Gastroesophageal sphincter (tissue), 4 donors: ENCODE data around the gene ATAD5. TPM values are rescaled to one million over a fixed set of nuclear protein-coding genes. Genes with fewer than 3 reads are reported as not detected.
A peak's percentile ranks its signal among the peaks of the same experiment; 100 is the strongest.

ENCODE experiments used
- ATAC-seq: fragments of 150-250 bp; one replicate; pipeline ENCODE4 v1.9.1; 2016; ENCODE audit warnings: mild to moderate bottlenecking, moderate library complexity
- H3K27ac ChIP-seq, 4 donors: fragments of 200-600 bp; sonication (generic) in 3 of 4; 1 replicate in 3 of 4; 2 replicates in 1 of 4; pipeline ENCODE4 v1.5.1; 2016 to 2019
- H3K27me3 ChIP-seq: fragments of 200-600 bp; sonication (generic); one replicate; pipeline ENCODE4 v1.5.1; 2019
- H3K36me3 ChIP-seq, 2 donors: fragments of 200-600 bp; sonication (generic); one replicate each; pipeline ENCODE4 v1.5.1; 2019; ENCODE audit warnings: control low read depth in 1 of 2
- H3K4me1 ChIP-seq, 3 donors: fragments of 200-600 bp; sonication (generic); 1 replicate in 2 of 3; 2 replicates in 1 of 3; pipeline ENCODE4 v1.5.1; 2016 to 2019; ENCODE audit warnings: control low read depth in 2 of 3
- H3K4me3 ChIP-seq, 2 donors: fragments of 200-600 bp; sonication (generic); one replicate each; pipeline ENCODE4 v1.5.1; 2019; ENCODE audit warnings: mild to moderate bottlenecking in 1 of 2, moderate library complexity in 1 of 2
- H3K9me3 ChIP-seq, 3 donors: fragments of 200-600 bp; sonication (generic); one replicate each; pipeline ENCODE4 v1.5.1; 2017 to 2019; ENCODE audit warnings: control low read depth in 2 of 3
- CTCF ChIP-seq, 4 experiments: fragments of 200-600 bp in 2 of 4; fragments of 450-650 bp in 2 of 4; sonication (generic) in 1 of 4; IDR thresholded peaks; one replicate each; pipeline ENCODE4 v1.5.1; 2017 to 2019; ENCODE audit warnings: antibody characterized with exemption in 4 of 4, mild to moderate bottlenecking in 2 of 4, moderate library complexity in 2 of 4
- EP300 ChIP-seq: sonication (generic); formaldehyde crosslinking; IDR thresholded peaks from one replicate; pipeline ENCODE4 v1.6.1; 2017; ENCODE audit warnings: antibody characterized with exemption, mild to moderate bottlenecking
- POLR2A ChIP-seq, 2 donors: fragments of 450-650 bp; IDR thresholded peaks; one replicate each; pipeline ENCODE4 v1.6.1; 2017; ENCODE audit warnings: antibody characterized with exemption in 2 of 2, mild to moderate bottlenecking in 2 of 2, moderate library complexity in 1 of 2
- POLR2AphosphoS5 ChIP-seq: sonication (generic); formaldehyde crosslinking; IDR thresholded peaks from one replicate; pipeline ENCODE4 v1.6.1; 2017; ENCODE audit warnings: antibody characterized with exemption
- WGBS, 2 donors: methylation state at CpG; one replicate each; pipeline ENCODE4 v1.1.5; 2018; ENCODE audit warnings: low coverage in 1 of 2; 5-methylcytosine and 5-hydroxymethylcytosine counted together
- total RNA-seq, 4 donors: library from RNA; depleted of rRNA; stranded (reverse); fragments of >200 nt; gene quantifications; one replicate each; pipeline ENCODE4 v1.1.0, GENCODE V29; 2016

ATAD5 gene
- total RNA-seq, 4 donors from 2014 or later: 0.47 to 1.7 (median 0.86) TPM

GRCh38 chr17:30832438-30833124 is 815 bp downstream of the ATAD5 start:
- Histone ChIP-seq H3K27ac (peak overlapping the region in 1 of 4 donors; percentile 69), H3K4me1 (peaks cover 0 to 20% (median 6%) of the 10 kb centered on the region in 3 donors), H3K4me3 (peak overlapping the region; percentile 49 to 70), H3K27me3 (no peaks in the 10 kb centered on the region), H3K36me3 (peaks cover 0 to 1% of the 10 kb centered on the region in 2 donors), H3K9me3 (no peaks in the 10 kb centered on the region)
- ATAC-seq: no peak
- 2 to 6% methylated on average over 11 to 13 of the region's 15 CpGs for whole genome bisulfite sequencing, 2 donors
- TF ChIP-seq POLR2AphosphoS5: no peak
- TF ChIP-seq CTCF (IDR thresholded peaks at IDR 0.05): no peak
- TF ChIP-seq POLR2A (IDR thresholded peaks at IDR 0.05): no peak
- TF ChIP-seq EP300: no peak

GRCh38 chr17:30838202-30838807 is 6.5 kb downstream of the ATAD5 start:
- 83 to 87% methylated on average over 4 to 5 of the region's 5 CpGs for WGBS, 2 donors
- H3K4me3 ChIP-seq: no peak overlapping the region
- no peaks in the 10 kb centered on the region for H3K4me1 ChIP-seq
- H3K36me3 ChIP-seq: peaks cover 0 to 13% of the 10 kb centered on the region in 2 donors
- no peaks in the 10 kb centered on the region for H3K9me3 ChIP-seq
- no peaks in the 10 kb centered on the region for H3K27me3 ChIP-seq
- TF ChIP-seq POLR2AphosphoS5 (no peak), EP300 (no peak), POLR2A (IDR thresholded peaks at IDR 0.05) (no peak), CTCF (IDR thresholded peaks at IDR 0.05) (no peak)
- no peak overlapping the region for H3K27ac ChIP-seq
- ATAC-seq: no peak

- Histone ChIP-seq H3K4me3 (no peak overlapping the region), H3K9me3 (no peaks in the 10 kb centered on the region), H3K27ac (no peak overlapping the region), H3K4me1 (no peaks in the 10 kb centered on the region), H3K27me3 (no peaks in the 10 kb centered on the region), H3K36me3 (peaks cover 0 to 13% of the 10 kb centered on the region in 2 donors)
- 44 to 100% methylated on average over 4 to 6 of the region's 7 CpGs for WGBS, 2 donors
- TF ChIP-seq EP300 (no peak), POLR2A (IDR thresholded peaks at IDR 0.05) (no peak), POLR2AphosphoS5 (no peak), CTCF (IDR thresholded peaks at IDR 0.05) (no peak)
- no peak for ATAC-seq
Observed at GRCh38 chr17:30840771-30841170, 9.0 kb downstream of the ATAD5 start.

- Histone ChIP-seq H3K36me3 (no peaks in the 10 kb centered on the region), H3K27me3 (no peaks in the 10 kb centered on the region), H3K9me3 (no peaks in the 10 kb centered on the region), H3K4me3 (no peak overlapping the region), H3K27ac (no peak overlapping the region), H3K4me1 (no peaks in the 10 kb centered on the region)
- 93% methylated on average over 5 of the region's 6 CpGs for WGBS, 2 donors
- ATAC-seq: no peak
- TF ChIP-seq EP300 (no peak), POLR2A (IDR thresholded peaks at IDR 0.05) (no peak), POLR2AphosphoS5 (no peak), CTCF (IDR thresholded peaks at IDR 0.05) (no peak)
Observed at GRCh38 chr17:30848021-30848420, 16.3 kb downstream of the ATAD5 start.

- H3K36me3 ChIP-seq: no peaks in the 10 kb centered on the region
- 100% methylated on average over 1 to 3 of the region's 3 CpGs for WGBS, 2 donors
- H3K27ac ChIP-seq: no peak overlapping the region
- no peaks in the 10 kb centered on the region for H3K4me1 ChIP-seq
- TF ChIP-seq CTCF (IDR thresholded peaks at IDR 0.05): no peak
- TF ChIP-seq EP300: no peak
- TF ChIP-seq POLR2A (IDR thresholded peaks at IDR 0.05): no peak
- no peak for TF ChIP-seq POLR2AphosphoS5
- H3K9me3 ChIP-seq: no peaks in the 10 kb centered on the region
- no peaks in the 10 kb centered on the region for H3K27me3 ChIP-seq
- H3K4me3 ChIP-seq: no peak overlapping the region
- no peak for ATAC-seq
Observed at GRCh38 chr17:30854146-30854545, 22.4 kb downstream of the ATAD5 start.
